A673 (cell line): ENCODE measurements around the gene ESR2.

Experiments used
- EZH2 ChIP-seq: fragments of 200-600 bp; sonication (generic); IDR thresholded peaks from 2 replicates; pipeline ENCODE4 v1.6.1; 2017; ENCODE audit warnings: borderline replicate concordance, low read depth, mild to moderate bottlenecking, mixed read lengths, antibody characterized with exemption, low read length; ENCODE audit not compliant: poor library complexity, severe bottlenecking
- TF ChIP-seq, protein P1 (sequence below): fragments of 300-800, 200-600 bp; sonication (generic); conservative IDR thresholded peaks from 2 replicates; pipeline ENCODE4 v1.5.1; 2017; ENCODE audit warnings: low read depth, mild to moderate bottlenecking, antibody characterized with exemption, low read length, moderate library complexity, mixed read lengths

DNA sequence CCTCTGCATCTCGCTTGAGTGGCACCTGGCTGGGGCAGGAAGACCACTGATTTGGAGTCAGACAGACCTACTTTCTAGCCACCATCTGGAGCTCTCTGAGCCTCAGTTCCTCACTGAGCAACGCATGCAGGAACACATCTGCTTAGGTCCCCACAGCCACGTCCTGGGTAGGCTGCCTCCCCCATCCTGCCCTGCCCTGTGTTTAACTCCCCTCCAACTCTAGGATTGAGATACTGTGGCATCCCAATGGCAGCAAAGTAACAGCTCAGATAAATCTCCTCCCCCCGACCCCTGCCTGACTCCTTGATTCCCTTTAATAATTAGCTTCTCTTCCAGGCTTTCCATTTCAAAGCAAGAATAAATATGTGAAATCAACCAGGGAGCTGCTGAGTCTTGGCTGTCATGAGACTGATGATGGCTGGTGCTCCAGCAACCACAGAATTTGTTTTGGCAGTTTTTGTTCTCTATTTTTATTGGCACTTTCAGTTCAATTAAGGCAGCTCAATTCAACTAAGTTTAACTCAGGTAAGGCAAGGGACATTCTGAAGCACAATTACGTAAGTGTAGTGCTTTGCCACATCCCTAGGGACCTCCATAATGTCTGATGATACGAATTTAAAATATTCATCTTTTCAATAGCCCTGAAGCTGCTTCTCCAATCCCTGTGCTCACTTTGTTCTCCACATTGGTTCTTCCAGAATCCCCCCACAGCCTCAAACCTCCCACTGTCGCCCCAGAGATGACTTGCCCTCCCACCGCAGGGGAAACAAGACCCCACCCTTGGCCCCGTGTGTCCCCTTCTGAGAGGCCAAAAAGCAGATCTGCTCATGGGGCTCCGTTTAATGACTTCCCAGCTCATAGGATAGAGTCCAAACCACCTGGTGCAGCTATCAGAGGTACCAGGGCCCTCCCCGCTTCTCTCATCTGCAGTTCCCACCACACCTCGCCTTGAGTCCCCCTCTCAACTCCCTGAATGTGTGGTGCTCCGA is 58.2 kb downstream of the ESR2 start:
- TF ChIP-seq, protein P1, sequence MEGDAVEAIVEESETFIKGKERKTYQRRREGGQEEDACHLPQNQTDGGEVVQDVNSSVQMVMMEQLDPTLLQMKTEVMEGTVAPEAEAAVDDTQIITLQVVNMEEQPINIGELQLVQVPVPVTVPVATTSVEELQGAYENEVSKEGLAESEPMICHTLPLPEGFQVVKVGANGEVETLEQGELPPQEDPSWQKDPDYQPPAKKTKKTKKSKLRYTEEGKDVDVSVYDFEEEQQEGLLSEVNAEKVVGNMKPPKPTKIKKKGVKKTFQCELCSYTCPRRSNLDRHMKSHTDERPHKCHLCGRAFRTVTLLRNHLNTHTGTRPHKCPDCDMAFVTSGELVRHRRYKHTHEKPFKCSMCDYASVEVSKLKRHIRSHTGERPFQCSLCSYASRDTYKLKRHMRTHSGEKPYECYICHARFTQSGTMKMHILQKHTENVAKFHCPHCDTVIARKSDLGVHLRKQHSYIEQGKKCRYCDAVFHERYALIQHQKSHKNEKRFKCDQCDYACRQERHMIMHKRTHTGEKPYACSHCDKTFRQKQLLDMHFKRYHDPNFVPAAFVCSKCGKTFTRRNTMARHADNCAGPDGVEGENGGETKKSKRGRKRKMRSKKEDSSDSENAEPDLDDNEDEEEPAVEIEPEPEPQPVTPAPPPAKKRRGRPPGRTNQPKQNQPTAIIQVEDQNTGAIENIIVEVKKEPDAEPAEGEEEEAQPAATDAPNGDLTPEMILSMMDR, result no peak
- no peak for TF ChIP-seq EZH2
